ENCODE data around the gene CEP192.
"Not testable (repeated sequence)": the region's sequence is repeated elsewhere in the genome, so short reads cannot be mapped to it uniquely, and the experiment has no call there.

CEP192 gene

GRCh38 chr18:12990641-12990966, 558 bp upstream of the CEP192 start:
- DNase-seq, result no peak

- no peak for DNase-seq
Measured at GRCh38 chr18:12991821-12992179, 638 bp downstream of the CEP192 start.

GRCh38 chr18:12993439-12993838, 2.3 kb downstream of the CEP192 start:
- no peak for DNase-seq

- no peak for DNase-seq
Measured at GRCh38 chr18:12995424-12995823, 4.3 kb downstream of the CEP192 start.

GRCh38 chr18:12995952-12996477, 4.9 kb downstream of the CEP192 start:
- no peak for DNase-seq

GRCh38 chr18:12996661-12997292, 5.6 kb downstream of the CEP192 start:
- no peak for DNase-seq

GRCh38 chr18:12997330-12997729, 6.2 kb downstream of the CEP192 start:
- DNase-seq, result not testable (repeated sequence)

GRCh38 chr18:12998332-12999060, 7.3 kb downstream of the CEP192 start:
- DNase-seq, result no peak

- DNase-seq, result peak; percentile 74
Measured at GRCh38 chr18:13003466-13003896, 12.3 kb downstream of the CEP192 start.

GRCh38 chr18:13004396-13004795, 13.2 kb downstream of the CEP192 start:
- DNase-seq, result no peak

- no peak for DNase-seq
Measured at GRCh38 chr18:13005289-13005688, 14.1 kb downstream of the CEP192 start.

- DNase-seq, result no peak
Measured at GRCh38 chr18:13006531-13007247, 15.5 kb downstream of the CEP192 start.

- DNase-seq, result no peak
Measured at GRCh38 chr18:13007248-13007560, 16.0 kb downstream of the CEP192 start.

- no peak for DNase-seq
Measured at GRCh38 chr18:13011719-13012118, 20.6 kb downstream of the CEP192 start.

GRCh38 chr18:13014232-13014631, 23.1 kb downstream of the CEP192 start:
- DNase-seq, result no peak

- no peak for DNase-seq
Measured at GRCh38 chr18:13014818-13015217, 23.7 kb downstream of the CEP192 start.

- no peak for DNase-seq
Measured at GRCh38 chr18:13017247-13017875, 26.2 kb downstream of the CEP192 start.

- DNase-seq, result no peak
Measured at GRCh38 chr18:13018374-13018773, 27.2 kb downstream of the CEP192 start.

GRCh38 chr18:13019301-13019700, 28.1 kb downstream of the CEP192 start:
- no peak for DNase-seq

- no peak for DNase-seq
Measured at GRCh38 chr18:13022644-13023043, 31.5 kb downstream of the CEP192 start.

- DNase-seq, result no peak
Measured at GRCh38 chr18:13025233-13025632, 34.1 kb downstream of the CEP192 start.

- no peak for DNase-seq
Measured at GRCh38 chr18:13026583-13027270, 35.6 kb downstream of the CEP192 start.

GRCh38 chr18:13028869-13029268, 37.7 kb downstream of the CEP192 start:
- DNase-seq, result no peak
